K562 (cell line): ENCODE measurements around the gene SPOUT1. TPM values are rescaled to one million over a fixed set of nuclear protein-coding genes. Genes with fewer than 3 reads are reported as not detected.

Experiments used
- ARID1B ChIP-seq: fragments of 450-650 bp; IDR thresholded peaks from 2 replicates; pipeline ENCODE4 v1.6.1; 2016; ENCODE audit warnings: antibody characterized with exemption, mild to moderate bottlenecking, inconsistent platforms
- BCLAF1 ChIP-seq, 2 experiments: fragments of 450-650 bp in 1 of 2; IDR thresholded peaks; 2 replicates each; pipeline ENCODE4 v1.6.1; 2011 to 2017; ENCODE audit warnings: low read depth in 2 of 2, antibody characterized with exemption in 1 of 2, borderline replicate concordance in 1 of 2, low read length in 1 of 2, mild to moderate bottlenecking in 1 of 2, mixed read lengths in 1 of 2; ENCODE audit not compliant: control insufficient read depth in 1 of 2
- E2F4 ChIP-seq: sonication (generic); formaldehyde crosslinking; IDR thresholded peaks from 2 replicates; pipeline ENCODE4 v1.8.0; 2022; ENCODE audit warnings: mild to moderate bottlenecking, low read depth, missing genetic modification reagents
- GTF2B ChIP-seq: IDR thresholded peaks from 2 replicates; pipeline ENCODE4 v1.6.1; 2011; ENCODE audit not compliant: insufficient read length; ENCODE audit errors: extremely low read depth
- HDAC2 ChIP-seq: fragments of 450-650 bp; IDR thresholded peaks from 2 replicates; pipeline ENCODE4 v1.6.1; 2016; ENCODE audit warnings: mild to moderate bottlenecking
- KDM4B ChIP-seq, 2 experiments: fragments of 450-650 bp in 1 of 2; sonication (generic) in 1 of 2; IDR thresholded peaks; 2 replicates each; pipeline ENCODE4 v1.6.1; 2016 to 2017; ENCODE audit warnings: borderline replicate concordance in 2 of 2, antibody characterized with exemption in 1 of 2, low read depth in 1 of 2, mild to moderate bottlenecking in 1 of 2
- SNRNP70 ChIP-seq: fragments of 200-400 bp; formaldehyde crosslinking; optimal IDR thresholded peaks from 2 replicates; pipeline ENCODE3; 2017; ENCODE audit warnings: low read depth, low read length
- ZKSCAN8 ChIP-seq: fragments of 200-800 bp; sonication (Bioruptor generic); IDR thresholded peaks from 2 replicates; pipeline ENCODE4 v1.6.1; 2016; ENCODE audit warnings: missing genetic modification characterization, missing compliant biosample characterization
- ZNF174 ChIP-seq: fragments of 250-450 bp; sonication (Bioruptor Pico); IDR thresholded peaks from 2 replicates; pipeline ENCODE4 v1.4.0; 2020; ENCODE audit warnings: mild to moderate bottlenecking
- ZNF407 ChIP-seq: fragments of 450-650 bp; IDR thresholded peaks from 2 replicates; pipeline ENCODE4 v1.6.1; 2016; ENCODE audit warnings: low read depth
- ZNF511 ChIP-seq: sonication (generic); formaldehyde crosslinking; IDR thresholded peaks from 2 replicates; pipeline ENCODE4 v1.8.0; 2022; ENCODE audit warnings: mild to moderate bottlenecking, missing genetic modification reagents
- polyA plus RNA-seq, 8 experiments: library from polyadenylated mRNA; depleted of rRNA in 4 of 8; stranded (reverse) in 5 of 8; unstranded in 3 of 8; fragments of >200 nt; fragmentation: Nextera tagmentation in 2 of 8; fragmentation: Illumina TruSeq in 1 of 8; extraction: Ambion mirVana in 2 of 8; extraction: Trizol in 1 of 8; gene quantifications; 2 replicates each; pipeline versions ENCODE4 v1.2.1 to v1.2.3, GENCODE V29; 2011 to 2014; ENCODE audit warnings: inconsistent platforms in 1 of 8, missing spikeins in 1 of 8
- total RNA-seq, 7 experiments: library from RNA; depleted of rRNA in 6 of 7; stranded (reverse); fragments of >200 nt in 6 of 7; fragmentation: Illumina TruSeq in 2 of 7; extraction: Trizol in 2 of 7; gene quantifications; 2 replicates each; pipeline versions ENCODE4 v1.2.1 to v1.2.3, GENCODE V29; 2011 to 2021; ENCODE audit warnings: low replicate concordance in 1 of 7

Gene SPOUT1
- total and polyA plus RNA-seq, 9 of the 15 experiments (the other 6 are each of a cell fraction or from before 2014, with no cell fraction given) = 10.6 to 121 (median 37.4) TPM

GRCh38 chr9:128818099-128818838 lies 11.3 kb downstream of the SPOUT1 start, which contains the start of gene ENDOG (continued):
- TF ChIP-seq BCLAF1 (IDR thresholded peaks at IDR 0.05; ENCODE audit: borderline replicate concordance in 1 of 2, control insufficient read depth in 1 of 2, low read depth in 2 of 2, low read length in 1 of 2) (no peak), ZKSCAN8 (CRISPR knock-in tag) (no peak), HDAC2 (no peak), ZNF407 (no peak), ARID1B (no peak; the same call in 1 of the 2 replicates), ZNF174 (CRISPR knock-in tag) (no peak), GTF2B (no peak), ZNF511 (CRISPR knock-in tag) (peak; percentile 72; the same call in 1 of the 2 replicates), E2F4 (CRISPR knock-in tag) (0 out of 2 replicates have a peak, but pooled peaks have one; percentile 49), KDM4B (IDR thresholded peaks at IDR 0.05; ENCODE audit: borderline replicate concordance in 2 of 2, low read depth in 1 of 2) (no peak; a peak in 1 of 4 replicates), SNRNP70 (no peak)
